ENCODE results near the gene ROBO3. TPM values are rescaled to one million over a fixed set of nuclear protein-coding genes. Genes with fewer than 3 reads are reported as not detected.

The ROBO3 gene
- total RNA-seq, 1 donor from 2014 or later, result 11.3 TPM

GRCh38 chr11:124863137-124863825, 2.0 kb upstream of the ROBO3 start:
- H3K4me1 ChIP-seq, result peaks cover 47% of the 10 kb centered on the region
- TF ChIP-seq, protein P1, sequence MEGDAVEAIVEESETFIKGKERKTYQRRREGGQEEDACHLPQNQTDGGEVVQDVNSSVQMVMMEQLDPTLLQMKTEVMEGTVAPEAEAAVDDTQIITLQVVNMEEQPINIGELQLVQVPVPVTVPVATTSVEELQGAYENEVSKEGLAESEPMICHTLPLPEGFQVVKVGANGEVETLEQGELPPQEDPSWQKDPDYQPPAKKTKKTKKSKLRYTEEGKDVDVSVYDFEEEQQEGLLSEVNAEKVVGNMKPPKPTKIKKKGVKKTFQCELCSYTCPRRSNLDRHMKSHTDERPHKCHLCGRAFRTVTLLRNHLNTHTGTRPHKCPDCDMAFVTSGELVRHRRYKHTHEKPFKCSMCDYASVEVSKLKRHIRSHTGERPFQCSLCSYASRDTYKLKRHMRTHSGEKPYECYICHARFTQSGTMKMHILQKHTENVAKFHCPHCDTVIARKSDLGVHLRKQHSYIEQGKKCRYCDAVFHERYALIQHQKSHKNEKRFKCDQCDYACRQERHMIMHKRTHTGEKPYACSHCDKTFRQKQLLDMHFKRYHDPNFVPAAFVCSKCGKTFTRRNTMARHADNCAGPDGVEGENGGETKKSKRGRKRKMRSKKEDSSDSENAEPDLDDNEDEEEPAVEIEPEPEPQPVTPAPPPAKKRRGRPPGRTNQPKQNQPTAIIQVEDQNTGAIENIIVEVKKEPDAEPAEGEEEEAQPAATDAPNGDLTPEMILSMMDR (IDR thresholded peaks at IDR 0.05), result no peak
- peak; percentile 55 to 76 for ATAC-seq
- peaks cover 80% of the 10 kb centered on the region for H3K27me3 ChIP-seq (ENCODE audit: low read depth)
- H3K4me3 ChIP-seq, result peak overlapping the region; percentile 42
- DNase-seq, result peak; percentile 65
- H3K36me3 ChIP-seq, result no peaks in the 10 kb centered on the region
- no peak overlapping the region for H3K27ac ChIP-seq
- intact Hi-C loops (cut with DNase I), result no loop called here
- H3K9me3 ChIP-seq, result no peaks in the 10 kb centered on the region

DNA sequence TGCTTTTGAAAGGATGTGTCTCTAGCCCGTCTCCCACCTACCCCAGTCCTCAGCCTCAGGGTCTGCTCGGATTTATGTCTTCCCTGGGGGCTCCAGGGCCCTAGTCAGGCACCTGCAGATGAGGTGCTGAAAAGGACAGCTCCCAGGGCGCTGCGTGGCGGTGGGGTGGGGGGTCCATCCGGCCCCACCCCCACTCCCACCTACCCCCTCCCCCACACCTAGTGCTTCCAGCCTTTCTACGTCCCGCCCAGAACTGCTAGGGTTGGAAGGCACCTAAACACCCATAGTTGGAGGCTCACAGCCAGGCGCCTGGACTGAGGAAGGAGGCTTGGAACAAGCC, 1.4 kb upstream of the ROBO3 start:
- Histone ChIP-seq H3K4me3 (no peak overlapping the region), H3K36me3 (no peaks in the 10 kb centered on the region), H3K27me3 (ENCODE audit: low read depth) (peaks cover 82% of the 10 kb centered on the region), H3K9me3 (no peaks in the 10 kb centered on the region), H3K27ac (no peak overlapping the region), H3K4me1 (peaks cover 51% of the 10 kb centered on the region)
- intact Hi-C loops (cut with DNase I), result no loop called here
- ATAC-seq (no peak), DNase-seq (no peak)
- TF ChIP-seq, protein P1 (IDR thresholded peaks at IDR 0.05), result no peak

- Histone ChIP-seq H3K4me3 (no peak overlapping the region), H3K36me3 (no peaks in the 10 kb centered on the region), H3K9me3 (no peaks in the 10 kb centered on the region), H3K27me3 (ENCODE audit: low read depth) (peaks cover 82% of the 10 kb centered on the region), H3K4me1 (peaks cover 57% of the 10 kb centered on the region), H3K27ac (no peak overlapping the region)
- ATAC-seq, result no peak
- DNase-seq, result no peak
- TF ChIP-seq, protein P1 (IDR thresholded peaks at IDR 0.05), result no peak
- intact Hi-C loops (cut with DNase I), result no loop called here
Measured at GRCh38 chr11:124864176-124864891, 898 bp upstream of the ROBO3 start.

GRCh38 chr11:124864892-124865180, 396 bp upstream of the ROBO3 start:
- Histone ChIP-seq H3K27ac (no peak overlapping the region), H3K4me1 (peaks cover 59% of the 10 kb centered on the region), H3K4me3 (no peak overlapping the region), H3K36me3 (no peaks in the 10 kb centered on the region), H3K9me3 (no peaks in the 10 kb centered on the region), H3K27me3 (ENCODE audit: low read depth) (peaks cover 82% of the 10 kb centered on the region)
- DNase-seq (no peak), ATAC-seq (no peak)
- TF ChIP-seq, protein P1 (IDR thresholded peaks at IDR 0.05), result no peak
- intact Hi-C loops (cut with DNase I), result no loop called here

DNA sequence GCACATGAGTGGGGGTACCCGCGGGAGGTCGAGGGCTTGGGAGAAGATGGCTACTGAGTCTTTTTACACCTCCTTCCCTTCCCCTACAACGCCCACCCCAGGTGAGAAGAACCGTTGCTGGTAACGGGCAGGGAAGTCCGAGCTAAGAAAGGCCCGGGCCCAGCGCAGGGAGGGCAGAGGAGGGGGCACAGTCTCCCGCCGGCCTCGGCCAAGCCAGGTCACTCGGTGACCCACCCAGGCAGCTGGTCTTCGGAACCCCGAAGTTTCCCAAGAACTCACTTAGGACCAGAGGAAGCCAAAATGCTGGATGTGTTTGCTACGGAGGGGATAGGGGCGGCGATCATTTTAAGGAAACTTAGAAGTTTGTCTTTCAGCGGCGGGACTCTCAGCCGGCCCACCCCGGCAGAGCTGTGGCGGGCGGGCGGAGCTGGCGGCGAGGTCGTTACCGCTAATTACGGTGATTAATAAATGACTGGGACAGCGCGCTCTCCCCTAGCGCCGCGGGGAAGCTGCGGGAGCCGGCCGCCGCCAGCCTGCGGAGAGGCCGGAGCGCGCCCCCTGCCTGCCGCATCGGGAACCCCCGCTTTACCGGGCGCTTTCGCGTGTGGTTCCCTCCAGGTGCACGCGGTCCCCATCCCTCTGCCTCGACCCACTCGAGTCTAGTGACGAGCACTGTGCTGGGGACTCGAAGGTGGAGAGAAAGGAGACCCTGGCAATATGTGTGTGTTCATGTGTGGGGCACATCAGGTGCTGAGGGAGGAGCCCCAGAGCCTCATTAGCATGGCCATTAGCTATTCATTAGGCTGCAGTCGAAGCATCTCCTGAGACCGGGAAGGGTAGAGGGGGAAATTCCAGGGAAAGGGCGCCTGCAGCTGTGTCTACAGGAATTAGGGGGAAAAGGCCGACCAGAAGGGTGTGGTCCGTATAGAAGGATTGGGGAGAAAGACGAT, 945 bp downstream of the ROBO3 start:
- DNase-seq, result no peak
- H3K27me3 ChIP-seq (ENCODE audit: low read depth), result peaks cover 85% of the 10 kb centered on the region

More for the DNA sequence above, 945 bp downstream of the ROBO3 start:
- H3K4me1 ChIP-seq, result peaks cover 59% of the 10 kb centered on the region
- TF ChIP-seq, protein P1 (IDR thresholded peaks at IDR 0.05), result peak; percentile 84
- no peaks in the 10 kb centered on the region for H3K9me3 ChIP-seq
- peak; percentile 65 to 67 for ATAC-seq
- H3K36me3 ChIP-seq, result no peaks in the 10 kb centered on the region
- intact Hi-C loops (cut with DNase I), result no loop called here
- peak overlapping the region; percentile 39 for H3K4me3 ChIP-seq
- H3K27ac ChIP-seq, result no peak overlapping the region

All from lower lobe of right lung (tissue), 2 donors.